Breast epithelium (tissue), 4 donors: ENCODE data around the gene PSMD4. TPM values are rescaled to one million over a fixed set of nuclear protein-coding genes. Genes with fewer than 3 reads are reported as not detected.

Experiments
- DNase-seq, 2 donors: peaks; one replicate each; pipeline ENCODE4 v3.0.0-alpha.2; 2019; ENCODE audit warnings: low spot score in 2 of 2
- H3K27ac ChIP-seq, 2 donors: fragments of 200-600 bp; sonication (generic) in 1 of 2; one replicate each; pipeline ENCODE4 v1.5.1; 2016 to 2019; ENCODE audit warnings: mild to moderate bottlenecking in 1 of 2
- H3K27me3 ChIP-seq, 2 donors: fragments of 200-600 bp; sonication (generic) in 1 of 2; one replicate each; pipeline versions ENCODE4 v1.5.1 to v1.6.0; 2017 to 2019; ENCODE audit warnings: control low read depth in 1 of 2, mild to moderate bottlenecking in 1 of 2
- H3K36me3 ChIP-seq: fragments of 200-600 bp; one replicate; pipeline ENCODE4 v1.5.1; 2019
- H3K4me1 ChIP-seq, 2 donors: fragments of 200-600 bp; sonication (generic); one replicate each; pipeline ENCODE4 v1.5.1; 2016 to 2019; ENCODE audit warnings: control low read depth in 1 of 2
- H3K4me3 ChIP-seq, 3 donors: fragments of 200-600 bp; sonication (generic); 1 replicate in 2 of 3; 2 replicates in 1 of 3; pipeline ENCODE4 v1.5.1; 2016 to 2019; ENCODE audit warnings: mild to moderate bottlenecking in 3 of 3, moderate library complexity in 2 of 3
- H3K9me3 ChIP-seq, 2 donors: fragments of 200-600 bp; sonication (generic) in 1 of 2; one replicate each; pipeline ENCODE4 v1.5.1; 2016 to 2019; ENCODE audit warnings: control low read depth in 1 of 2
- CTCF ChIP-seq, 3 donors: fragments of 450-650 bp; IDR thresholded peaks; one replicate each; pipeline ENCODE4 v1.5.1; 2016 to 2017; ENCODE audit warnings: antibody characterized with exemption in 3 of 3, mild to moderate bottlenecking in 3 of 3, moderate library complexity in 3 of 3
- POLR2A ChIP-seq: fragments of 450-650 bp; IDR thresholded peaks from one replicate; pipeline ENCODE4 v1.6.1; 2016; ENCODE audit warnings: antibody characterized with exemption, mild to moderate bottlenecking, moderate library complexity
- POLR2AphosphoS5 ChIP-seq, 3 donors: sonication (generic); formaldehyde crosslinking; IDR thresholded peaks; one replicate each; pipeline ENCODE4 v1.6.1; 2017; ENCODE audit warnings: antibody characterized with exemption in 3 of 3
- intact Hi-C: fragments of 100-400 bp; cut with DNase I; formaldehyde crosslinking; loops from one replicate; pipeline ENCODE4 v1.15.1; 2023; ENCODE audit warnings: low total_unique reads
- total RNA-seq, 3 donors: library from RNA; depleted of rRNA; stranded (reverse); fragments of >200 nt; gene quantifications; one replicate each; pipeline ENCODE4 v1.1.0, GENCODE V29; 2016

The PSMD4 gene
- total RNA-seq, 3 donors from 2014 or later, result 108 to 188 (median 140) TPM

DNA sequence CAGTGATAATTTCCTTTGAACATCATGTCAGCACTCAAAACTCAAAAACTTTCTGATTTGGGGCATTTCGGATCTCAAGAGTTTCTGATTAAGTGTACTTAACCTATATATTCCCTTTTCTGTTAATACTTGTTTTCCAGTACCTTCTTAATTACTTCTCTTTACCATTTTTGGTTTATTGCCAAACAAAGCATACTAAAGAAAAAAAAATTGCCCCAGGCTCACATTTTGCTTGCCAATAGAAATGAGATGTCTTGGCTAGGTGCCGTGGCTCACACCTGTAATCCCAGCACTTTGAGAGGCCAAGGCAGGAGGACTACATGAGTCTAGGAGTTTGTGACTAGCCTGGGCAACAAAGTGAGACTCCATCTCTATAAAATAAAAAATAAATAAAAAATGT, 4.8 kb downstream of the PSMD4 start:
- TF ChIP-seq CTCF (IDR thresholded peaks at IDR 0.05) (no peak), POLR2AphosphoS5 (IDR thresholded peaks at IDR 0.05) (no peak), POLR2A (no peak)
- H3K27me3 ChIP-seq, result no peaks in the 10 kb centered on the region
- H3K4me3 ChIP-seq, result no peak overlapping the region
- H3K4me1 ChIP-seq, result peaks cover 4 to 7% of the 10 kb centered on the region in 2 donors
- no peak overlapping the region for H3K27ac ChIP-seq
- no peaks in the 10 kb centered on the region for H3K9me3 ChIP-seq
- no peaks in the 10 kb centered on the region for H3K36me3 ChIP-seq
- no peak for DNase-seq
- intact Hi-C loops, result no loop called here

DNA sequence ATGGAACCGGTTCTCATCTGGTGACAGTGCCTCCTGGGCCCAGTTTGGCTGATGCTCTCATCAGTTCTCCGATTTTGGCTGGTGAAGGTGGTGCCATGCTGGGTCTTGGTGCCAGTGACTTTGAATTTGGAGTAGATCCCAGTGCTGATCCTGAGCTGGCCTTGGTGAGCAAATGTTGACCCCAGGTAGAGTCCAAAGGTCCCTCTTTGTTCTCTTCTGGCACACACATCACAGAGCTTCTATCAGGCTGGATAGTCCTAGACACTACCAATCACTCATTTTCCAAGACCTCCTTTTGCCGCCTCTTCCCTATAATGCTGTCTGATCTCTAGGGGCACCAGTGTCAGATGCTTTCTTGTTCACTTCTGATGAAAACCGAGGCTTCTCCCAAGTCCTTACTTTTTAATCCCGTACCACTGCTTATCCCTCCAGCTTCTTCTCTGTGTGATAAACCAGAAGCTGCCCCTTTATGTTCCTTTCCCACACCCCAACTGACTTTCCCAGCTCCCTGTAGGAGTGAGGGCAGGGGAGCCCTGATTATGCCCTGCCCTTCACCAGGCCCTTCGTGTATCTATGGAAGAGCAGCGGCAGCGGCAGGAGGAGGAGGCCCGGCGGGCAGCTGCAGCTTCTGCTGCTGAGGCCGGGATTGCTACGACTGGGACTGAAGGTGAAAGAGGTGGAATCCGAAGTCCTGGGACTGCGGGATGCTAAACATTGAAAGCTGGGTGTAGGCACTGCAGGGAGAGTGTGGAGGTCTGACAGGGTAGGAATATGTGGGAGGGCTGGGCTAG, 11.1 kb downstream of the PSMD4 start:
- no peak overlapping the region for H3K4me3 ChIP-seq
- H3K27me3 ChIP-seq, result no peaks in the 10 kb centered on the region
- no peaks in the 10 kb centered on the region for H3K9me3 ChIP-seq
- peaks cover 7% of the 10 kb centered on the region for H3K36me3 ChIP-seq
- intact Hi-C loops, result no loop called here
- H3K27ac ChIP-seq, result no peak overlapping the region
- H3K4me1 ChIP-seq, result no peaks in the 10 kb centered on the region
- DNase-seq, result no peak
- TF ChIP-seq CTCF (IDR thresholded peaks at IDR 0.05) (no peak), POLR2AphosphoS5 (IDR thresholded peaks at IDR 0.05) (no peak), POLR2A (no peak)

DNA sequence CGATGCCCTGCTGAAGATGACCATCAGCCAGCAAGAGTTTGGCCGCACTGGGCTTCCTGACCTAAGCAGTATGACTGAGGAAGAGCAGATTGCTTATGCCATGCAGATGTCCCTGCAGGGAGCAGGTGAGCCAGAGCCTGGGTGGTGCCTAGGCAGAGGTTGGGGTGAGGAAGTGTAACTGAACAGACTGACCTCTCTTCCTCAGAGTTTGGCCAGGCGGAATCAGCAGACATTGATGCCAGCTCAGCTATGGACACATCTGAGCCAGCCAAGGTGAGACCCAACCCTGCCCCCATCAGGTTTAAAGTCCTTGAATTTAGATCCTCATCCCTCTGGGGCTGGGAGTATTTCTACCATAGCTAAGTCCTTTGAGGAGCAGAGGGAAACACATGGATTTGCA, 11.8 kb downstream of the PSMD4 start:
- intact Hi-C loops, result no loop called here
- TF ChIP-seq CTCF (IDR thresholded peaks at IDR 0.05) (no peak), POLR2A (no peak), POLR2AphosphoS5 (IDR thresholded peaks at IDR 0.05) (no peak)

DNA sequence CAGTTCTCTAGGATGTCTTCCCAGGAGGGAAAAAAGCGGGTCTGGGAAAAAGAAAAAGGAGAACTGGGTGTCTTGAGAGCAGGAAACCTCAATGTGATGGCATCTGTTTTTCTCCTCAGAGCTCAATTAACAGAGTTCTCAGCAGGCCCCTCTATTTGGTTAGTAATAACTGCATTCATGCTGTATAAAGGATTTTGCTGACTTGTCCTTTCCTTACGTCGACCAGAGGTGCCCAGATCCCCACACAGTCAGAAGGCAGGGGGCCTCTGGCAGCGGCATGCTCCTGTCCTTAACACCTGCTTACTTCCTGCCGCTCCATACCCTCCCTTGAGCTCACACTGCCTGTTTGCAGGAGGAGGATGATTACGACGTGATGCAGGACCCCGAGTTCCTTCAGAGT, 12.3 kb downstream of the PSMD4 start:
- no peak for TF ChIP-seq CTCF (IDR thresholded peaks at IDR 0.05)
- no peak for TF ChIP-seq POLR2A
- TF ChIP-seq POLR2AphosphoS5 (IDR thresholded peaks at IDR 0.05), result no peak

More for the DNA sequence above, 11.8 kb downstream of the PSMD4 start:
- Histone ChIP-seq H3K4me1 (no peaks in the 10 kb centered on the region), H3K27me3 (no peaks in the 10 kb centered on the region), H3K36me3 (peaks cover 7% of the 10 kb centered on the region), H3K4me3 (no peak overlapping the region), H3K27ac (no peak overlapping the region), H3K9me3 (no peaks in the 10 kb centered on the region)
- DNase-seq, result no peak

GRCh38 chr1:151267760-151268159, 13.2 kb downstream of the PSMD4 start:
- peaks cover 7% of the 10 kb centered on the region for H3K36me3 ChIP-seq
- no peaks in the 10 kb centered on the region for H3K4me1 ChIP-seq
- TF ChIP-seq POLR2AphosphoS5 (IDR thresholded peaks at IDR 0.05), result no peak
- TF ChIP-seq CTCF (IDR thresholded peaks at IDR 0.05), result no peak
- no peaks in the 10 kb centered on the region for H3K27me3 ChIP-seq
- no peak overlapping the region for H3K4me3 ChIP-seq
- no peak for DNase-seq
- no peaks in the 10 kb centered on the region for H3K9me3 ChIP-seq
- no peak overlapping the region for H3K27ac ChIP-seq
- intact Hi-C loops, result no loop called here

More for the DNA sequence above, 12.3 kb downstream of the PSMD4 start:
- Histone ChIP-seq H3K27ac (no peak overlapping the region), H3K4me1 (no peaks in the 10 kb centered on the region), H3K9me3 (no peaks in the 10 kb centered on the region), H3K27me3 (no peaks in the 10 kb centered on the region), H3K36me3 (peaks cover 7% of the 10 kb centered on the region), H3K4me3 (no peak overlapping the region)
- intact Hi-C loops, result no loop called here
- DNase-seq, result no peak
